OCI-LY7 (cell line): ENCODE data around the gene FAM78B. TPM values are rescaled to one million over a fixed set of nuclear protein-coding genes. Genes with fewer than 3 reads are reported as not detected.

Experiments
- BruUV-seq: library from RNA; stranded (reverse); fragments of 400-500 nt; replicated peaks from 2 replicates; lab custom pipeline; 2021; lab: Mats Ljungman, UMichigan
- CTCF ChIA-PET: fragments of 300-600 bp; sonication (Branson Sonifier 250); formaldehyde crosslinking; loops from one replicate; lab custom pipeline; 2022; ENCODE audit warnings: antibody characterized with exemption; ENCODE audit not compliant: unreplicated experiment; lab: Charles Lee
- POLR2A ChIA-PET: fragments of 300-600 bp; sonication (Branson Sonifier 250); formaldehyde crosslinking; loops from one replicate; lab custom pipeline; 2022; ENCODE audit warnings: antibody characterized with exemption; lab: Charles Lee
- DNase-seq: peaks from one replicate; pipeline ENCODE4 v3.0.0-alpha.2; 2015; ENCODE audit warnings: low spot score
- H2AFZ ChIP-seq: fragments of 200-600 bp; sonication (generic), shearing (Covaris generic); 2 replicates; pipeline ENCODE4 v1.6.1; 2014; ENCODE audit warnings: mild to moderate bottlenecking, antibody characterized with exemption, low read length, moderate library complexity
- H3K27ac ChIP-seq: fragments of 200-600 bp; sonication (generic); 2 replicates; pipeline ENCODE4 v1.5.1; 2014; ENCODE audit warnings: mixed run types, low read depth, mild to moderate bottlenecking, moderate library complexity, low read length, inconsistent platforms; ENCODE audit not compliant: poor library complexity, severe bottlenecking
- H3K36me3 ChIP-seq: fragments of 200-600 bp; sonication (generic); 2 replicates; pipeline ENCODE4 v1.6.1; 2014; ENCODE audit warnings: mild to moderate bottlenecking, antibody characterized with exemption, low read length, moderate library complexity, mixed read lengths; ENCODE audit not compliant: insufficient read depth
- H3K4me1 ChIP-seq: fragments of 200-600 bp; sonication (generic); 2 replicates; pipeline ENCODE4 v1.5.1; 2014; ENCODE audit warnings: mild to moderate bottlenecking, low read length; ENCODE audit not compliant: insufficient read depth, poor library complexity, severe bottlenecking
- H3K4me2 ChIP-seq: fragments of 200-600 bp; sonication (generic); 2 replicates; pipeline ENCODE4 v1.6.1; 2014; ENCODE audit warnings: mild to moderate bottlenecking, low read length
- H3K4me3 ChIP-seq: fragments of 200-600 bp; sonication (generic); 2 replicates; pipeline ENCODE4 v1.5.1; 2014; ENCODE audit warnings: mild to moderate bottlenecking, low read depth, low read length; ENCODE audit not compliant: poor library complexity, severe bottlenecking
- H3K79me2 ChIP-seq: fragments of 200-600 bp; sonication (generic); 2 replicates; pipeline ENCODE4 v1.6.1; 2016; ENCODE audit warnings: low read depth, mild to moderate bottlenecking, low read length, moderate library complexity, mixed read lengths; ENCODE audit not compliant: insufficient read depth
- H3K9me2 ChIP-seq: fragments of 200-600 bp; sonication (generic); 2 replicates; pipeline ENCODE4 v1.6.1; 2016; ENCODE audit warnings: mild to moderate bottlenecking, low read length, mixed read lengths; ENCODE audit not compliant: insufficient read depth
- H3K9me3 ChIP-seq: fragments of 200-600 bp; sonication (generic); 2 replicates; pipeline ENCODE4 v1.6.1; 2014; ENCODE audit warnings: mild to moderate bottlenecking, mixed run types, low read length, mixed read lengths
- H4K20me1 ChIP-seq: fragments of 200-600 bp; sonication (generic); 2 replicates; pipeline ENCODE4 v1.6.1; 2014; ENCODE audit warnings: mild to moderate bottlenecking, antibody characterized with exemption, low read length, moderate library complexity, mixed read lengths; ENCODE audit not compliant: insufficient read depth
- CTCF ChIP-seq: fragments of 200-600 bp; sonication (generic); conservative IDR thresholded peaks from 2 replicates; pipeline ENCODE4 v1.5.1; 2014; ENCODE audit warnings: mild to moderate bottlenecking, antibody characterized with exemption, low read length, moderate library complexity, mixed read lengths
- EZH2phosphoT487 ChIP-seq: fragments of 200-600 bp; sonication (generic); IDR thresholded peaks from 2 replicates; pipeline ENCODE4 v1.6.1; 2018; ENCODE audit warnings: low read depth, borderline replicate concordance, mild to moderate bottlenecking, mixed run types, antibody characterized with exemption, low read length, moderate library complexity, mixed read lengths
- intact Hi-C: fragments of 100-400 bp; cut with micrococcal nuclease; formaldehyde crosslinking; loops from one replicate; pipeline ENCODE4 v1.10.0; 2022; ENCODE audit not compliant: unreplicated experiment
- total RNA-seq, 2 experiments: library from RNA; depleted of rRNA in 1 of 2; stranded (reverse); fragments of >200 nt in 1 of 2; shearing (Covaris generic) in 1 of 2; gene quantifications; 2 replicates each; pipeline ENCODE4 v1.2.3, GENCODE V29; 2014 to 2022

Gene FAM78B
- total RNA-seq, 2 experiments from 2014 or later: not detected

GRCh38 chr1:166127003-166127402 lies 39.8 kb downstream of the FAM78B start:
- intact Hi-C loops: no loop called here
- H3K79me2 ChIP-seq: no peaks in the 10 kb centered on the region
- no peak for TF ChIP-seq CTCF
- no peak for TF ChIP-seq EZH2phosphoT487
- CTCF ChIA-PET: no interaction called here
- no peaks in the 10 kb centered on the region for H3K9me3 ChIP-seq
- no peak overlapping the region for H3K4me2 ChIP-seq
- no peak overlapping the region for H2AFZ ChIP-seq
- H3K27ac ChIP-seq: no peak overlapping the region
- no peaks in the 10 kb centered on the region for H3K36me3 ChIP-seq
- no peaks in the 10 kb centered on the region for H3K9me2 ChIP-seq
- H4K20me1 ChIP-seq: no peaks in the 10 kb centered on the region
- no peaks in the 10 kb centered on the region for H3K4me1 ChIP-seq
- no peak for DNase-seq
- no peak overlapping the region for H3K4me3 ChIP-seq
- no TSS peak for BruUV-seq
- POLR2A ChIA-PET: no interaction called here

DNA sequence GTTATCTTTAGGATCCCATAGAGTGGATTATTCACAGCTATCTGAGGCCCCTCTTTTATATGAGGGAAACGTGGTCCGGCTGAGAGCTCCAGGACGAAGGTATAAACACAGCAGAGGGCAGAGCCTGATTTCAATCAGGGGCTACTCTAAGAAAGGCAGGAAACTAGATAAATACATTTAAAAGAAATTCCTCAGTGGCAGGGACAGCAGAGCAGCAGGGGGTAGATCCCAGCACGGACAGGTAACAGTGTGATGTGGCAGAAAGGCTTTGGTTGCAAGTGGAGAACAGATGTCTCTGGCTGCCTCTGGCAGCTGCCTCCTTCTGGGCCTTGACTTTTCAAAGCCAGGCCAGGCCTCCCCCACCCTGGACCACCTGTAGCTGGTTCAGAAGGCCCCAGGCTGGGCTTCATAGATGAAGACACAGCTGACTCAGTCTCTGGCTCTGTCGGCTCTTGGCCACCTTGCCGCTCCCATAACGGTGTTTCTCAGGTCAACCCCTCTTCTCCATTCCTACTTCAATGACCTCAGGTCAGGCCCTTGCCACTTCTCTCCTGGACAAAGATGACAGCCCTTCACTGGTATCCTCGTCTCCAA lies 43.8 kb downstream of the FAM78B start:
- CTCF ChIA-PET: no interaction called here
- Histone ChIP-seq H3K9me2 (no peaks in the 10 kb centered on the region), H3K79me2 (no peaks in the 10 kb centered on the region), H3K36me3 (no peaks in the 10 kb centered on the region), H3K4me3 (no peak overlapping the region), H4K20me1 (no peaks in the 10 kb centered on the region), H2AFZ (no peak overlapping the region), H3K4me2 (no peak overlapping the region), H3K9me3 (no peaks in the 10 kb centered on the region), H3K27ac (no peak overlapping the region), H3K4me1 (no peaks in the 10 kb centered on the region)
- no peak for DNase-seq
- no TSS peak for BruUV-seq
- intact Hi-C loops: no loop called here
- POLR2A ChIA-PET: no interaction called here
- TF ChIP-seq EZH2phosphoT487 (no peak), CTCF (no peak)

DNA sequence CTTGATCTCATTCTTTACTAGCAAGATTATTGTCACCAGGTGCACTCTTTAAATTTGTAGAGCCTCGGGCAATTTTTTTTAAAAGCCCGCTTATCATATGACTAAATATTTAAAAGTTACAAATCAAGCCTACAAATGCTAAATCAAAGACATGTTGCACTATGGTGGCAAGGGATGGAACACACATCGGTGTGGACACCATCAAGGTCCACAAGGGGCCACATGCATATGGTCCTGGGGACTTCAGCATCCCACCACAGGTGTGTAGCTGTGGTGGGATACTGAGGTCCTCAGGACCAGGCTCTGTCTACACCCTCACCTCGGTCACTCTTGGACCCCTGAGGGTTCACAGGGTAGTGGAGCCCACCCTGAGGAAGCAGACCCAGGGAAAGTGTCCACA lies 45.8 kb downstream of the FAM78B start:
- CTCF ChIA-PET: no interaction called here

More for the DNA sequence above, 45.8 kb downstream of the FAM78B start:
- H3K4me2 ChIP-seq: no peak overlapping the region
- no peaks in the 10 kb centered on the region for H3K4me1 ChIP-seq
- no peak overlapping the region for H3K4me3 ChIP-seq
- no peak for TF ChIP-seq EZH2phosphoT487
- no peak for TF ChIP-seq CTCF
- H3K36me3 ChIP-seq: no peaks in the 10 kb centered on the region
- H3K27ac ChIP-seq: no peak overlapping the region
- H2AFZ ChIP-seq: no peak overlapping the region
- intact Hi-C loops: no loop called here
- H3K79me2 ChIP-seq: no peaks in the 10 kb centered on the region
- no peaks in the 10 kb centered on the region for H3K9me3 ChIP-seq
- BruUV-seq: no TSS peak
- no peak for DNase-seq
- no peaks in the 10 kb centered on the region for H4K20me1 ChIP-seq
- no peaks in the 10 kb centered on the region for H3K9me2 ChIP-seq
- POLR2A ChIA-PET: no interaction called here
